ENCODE results near the gene ULBP1. TPM values are rescaled to one million over a fixed set of nuclear protein-coding genes. Genes with fewer than 3 reads are reported as not detected.
"Not testable (repeated sequence)": the region's sequence is repeated elsewhere in the genome, so short reads cannot be mapped to it uniquely, and the experiment has no call there.

ULBP1 gene
- total RNA-seq, 2 experiments from 2014 or later: 2.5 to 2.7 TPM

DNA sequence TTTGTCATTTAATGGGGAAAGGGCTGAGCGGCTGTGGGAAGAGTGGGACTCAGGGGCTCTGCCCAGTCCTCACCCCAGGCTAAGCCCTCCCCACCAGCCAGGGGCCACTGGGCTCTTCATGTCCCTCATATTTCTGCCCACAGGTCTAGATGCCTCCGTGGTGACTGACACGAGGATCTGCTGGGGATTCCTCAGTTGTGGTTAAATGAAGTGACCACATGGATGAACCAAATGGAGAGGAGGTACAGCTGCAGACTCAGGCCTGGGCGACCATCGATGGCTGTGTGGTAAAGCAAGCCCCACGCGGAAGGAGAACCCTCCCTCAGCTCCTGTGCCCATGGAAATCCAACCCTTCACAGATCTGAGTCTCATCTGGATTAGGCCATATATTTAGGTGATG lies 32.2 kb downstream of the ULBP1 start:
- ATAC-seq (no peak), DNase-seq (no peak)
- Mint-ChIP-seq H3K27ac (no peak overlapping the region), H3K4me1 (ENCODE audit: low read depth) (peaks cover 16% of the 10 kb centered on the region), H3K36me3 (ENCODE audit: low read depth) (no peaks in the 10 kb centered on the region), H3K27me3 (peaks cover 63% of the 10 kb centered on the region), H3K4me3 (no peak overlapping the region), H3K9me3 (no peaks in the 10 kb centered on the region)
- CTCF ChIA-PET: no interaction called here
- no peak for TF ChIP-seq CTCF (IDR thresholded peaks at IDR 0.05)
- intact Hi-C loops (cut with micrococcal nuclease): no loop called here
- POLR2A ChIA-PET: no interaction called here

GRCh38 chr6:149999636-150000035 lies 35.9 kb downstream of the ULBP1 start:
- peaks cover 37% of the 10 kb centered on the region for H3K27me3 Mint-ChIP-seq
- no peak for TF ChIP-seq CTCF (IDR thresholded peaks at IDR 0.05)
- ChIA-PET POLR2A (interaction anchor here (0.7 kb wide), 1 partner anchor 9 kb away, joined by 3 read pairs; no protein-coding TSS in a partner anchor), CTCF (no interaction called here)
- no peak overlapping the region for H3K4me3 Mint-ChIP-seq
- intact Hi-C loops (cut with micrococcal nuclease): loop anchor here (5.0 kb wide), 2 partner anchors 37 to 62 kb away; partner anchors contain the start of gene ULBP1
- H3K4me1 Mint-ChIP-seq (ENCODE audit: low read depth): peaks cover 34% of the 10 kb centered on the region
- no peaks in the 10 kb centered on the region for H3K36me3 Mint-ChIP-seq (ENCODE audit: low read depth)
- no peak for ATAC-seq
- no peak overlapping the region for H3K27ac Mint-ChIP-seq
- H3K9me3 Mint-ChIP-seq: peaks cover 1% of the 10 kb centered on the region
- no peak for DNase-seq

DNA sequence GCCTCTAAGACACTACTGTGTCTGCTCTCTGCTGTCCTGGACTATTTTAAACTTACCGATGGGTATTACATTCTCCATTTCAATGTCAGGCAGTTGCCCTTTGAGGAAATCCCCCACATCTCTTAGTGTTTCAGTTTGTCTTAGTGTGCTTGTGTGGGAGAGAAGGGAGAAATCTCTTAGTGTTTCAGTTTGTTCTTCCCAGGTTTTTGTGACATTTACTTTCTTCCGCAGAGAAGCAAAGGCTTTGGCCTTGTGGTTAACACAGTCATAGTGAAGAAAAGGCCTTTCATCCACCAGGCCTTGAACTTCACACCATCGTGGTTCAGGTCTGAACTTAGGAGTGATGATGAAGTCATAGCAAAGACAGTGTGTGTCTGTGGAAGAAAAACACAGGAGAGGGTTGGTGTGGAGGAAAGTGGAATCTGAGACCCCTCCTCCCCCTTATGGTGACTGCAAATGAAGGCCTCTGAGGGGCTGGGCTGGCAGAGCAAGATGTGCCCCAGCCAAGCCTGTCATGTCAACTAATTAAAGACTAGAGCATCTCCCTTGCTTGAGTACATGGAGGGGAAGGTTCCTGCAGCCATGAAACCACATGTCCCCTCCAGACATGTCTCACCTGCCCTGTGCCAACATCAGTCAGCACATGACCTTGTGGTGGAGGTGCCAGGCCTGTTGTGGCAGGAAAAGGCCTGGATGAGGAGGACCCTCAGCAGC lies 37.7 kb downstream of the ULBP1 start:
- peaks cover 24% of the 10 kb centered on the region for H3K27me3 Mint-ChIP-seq
- peaks cover 42% of the 10 kb centered on the region for H3K4me1 Mint-ChIP-seq (ENCODE audit: low read depth)
- DNase-seq (peak; percentile 60), ATAC-seq (peak; percentile 34)
- peak overlapping the region; percentile 21 for H3K27ac Mint-ChIP-seq
- no peak for TF ChIP-seq CTCF (IDR thresholded peaks at IDR 0.05)
- H3K4me3 Mint-ChIP-seq: no peak overlapping the region
- CTCF ChIA-PET: no interaction called here
- intact Hi-C loops (cut with micrococcal nuclease): loop anchor here (5.0 kb wide), 2 partner anchors 39 to 64 kb away; partner anchors contain the start of gene ULBP1
- H3K36me3 Mint-ChIP-seq (ENCODE audit: low read depth): no peaks in the 10 kb centered on the region
- peaks cover 1% of the 10 kb centered on the region for H3K9me3 Mint-ChIP-seq
- POLR2A ChIA-PET: interaction anchor here (1.0 kb wide), 1 partner anchor 11 kb away, joined by 3 read pairs; no protein-coding TSS in a partner anchor

DNA sequence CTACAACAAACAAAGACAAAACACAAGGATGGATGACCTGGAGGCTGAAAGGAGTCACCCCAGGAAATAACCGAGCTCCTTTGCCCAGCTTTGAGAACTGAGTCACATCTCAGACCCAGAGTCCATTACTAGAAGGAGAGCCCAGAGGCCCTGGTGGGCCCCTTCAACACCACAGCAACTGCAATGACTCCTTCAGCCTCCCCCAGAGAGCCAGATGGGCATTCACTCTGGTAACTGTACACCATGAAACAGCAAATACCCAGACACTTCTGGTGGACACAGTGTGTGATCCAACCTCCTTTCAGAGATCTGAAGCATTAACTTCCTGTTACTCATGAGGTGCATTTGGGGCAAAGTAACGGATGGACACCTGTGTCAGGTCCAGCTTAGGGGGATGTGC lies 39.0 kb downstream of the ULBP1 start:
- DNase-seq: no peak

DNA sequence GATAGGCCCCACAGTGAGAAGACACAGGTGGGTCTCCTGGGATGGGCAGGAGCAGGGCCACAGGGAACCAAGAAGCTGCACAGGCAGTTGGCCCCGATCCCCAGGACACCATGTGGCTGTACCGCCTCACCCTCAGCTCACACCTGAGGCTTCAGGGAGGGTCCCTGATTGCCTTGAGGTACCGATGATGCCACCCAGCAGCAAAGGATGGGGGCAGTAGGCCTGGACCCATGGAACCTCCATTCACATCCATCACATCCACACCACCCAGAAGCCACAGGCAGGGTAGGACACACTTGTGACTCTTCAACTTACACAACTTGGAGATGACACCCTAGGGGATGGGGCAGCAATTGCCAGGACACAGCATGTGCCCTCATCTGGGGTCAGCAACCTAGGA lies 39.9 kb downstream of the ULBP1 start:
- H3K4me1 Mint-ChIP-seq (ENCODE audit: low read depth): peaks cover 58% of the 10 kb centered on the region
- peaks cover 16% of the 10 kb centered on the region for H3K27me3 Mint-ChIP-seq
- H3K4me3 Mint-ChIP-seq; POLR2A ChIA-PET; H3K27ac Mint-ChIP-seq; ATAC-seq; CTCF ChIA-PET; DNase-seq; H3K9me3 Mint-ChIP-seq; H3K36me3 Mint-ChIP-seq (ENCODE audit: low read depth): not testable (repeated sequence)
- intact Hi-C loops (cut with micrococcal nuclease): loop anchor here (5.0 kb wide), 2 partner anchors 41 to 66 kb away; partner anchors contain the start of gene ULBP1

More for the DNA sequence above, 39.0 kb downstream of the ULBP1 start:
- intact Hi-C loops (cut with micrococcal nuclease): loop anchor here (5.0 kb wide), 2 partner anchors 40 to 65 kb away; partner anchors contain the start of gene ULBP1
- H3K27me3 Mint-ChIP-seq: peaks cover 13% of the 10 kb centered on the region
- no peak for ATAC-seq
- peaks cover 1% of the 10 kb centered on the region for H3K9me3 Mint-ChIP-seq
- ChIA-PET POLR2A (no interaction called here), CTCF (no interaction called here)
- no peak for TF ChIP-seq CTCF (IDR thresholded peaks at IDR 0.05)
- peaks cover 54% of the 10 kb centered on the region for H3K4me1 Mint-ChIP-seq (ENCODE audit: low read depth)
- no peaks in the 10 kb centered on the region for H3K36me3 Mint-ChIP-seq (ENCODE audit: low read depth)
- H3K4me3 Mint-ChIP-seq: no peak overlapping the region
- no peak overlapping the region for H3K27ac Mint-ChIP-seq
